SK-N-SH (cell line): Measurements from ENCODE around the gene EXOC6B. TPM values are rescaled to one million over a fixed set of nuclear protein-coding genes. Genes with fewer than 3 reads are reported as not detected.

Experiments used
- CTCF ChIA-PET: fragments of 300-600, 350-600 bp; formaldehyde crosslinking; extraction: SDS; loops from one replicate; lab custom pipeline; 2021; lab: Yijun Ruan, JAX
- POLR2A ChIA-PET: fragments of 350-600 bp; sonication (Branson Sonifier 250); formaldehyde crosslinking; extraction: SDS; loops from one replicate; lab custom pipeline; 2020; ENCODE audit warnings: antibody characterized with exemption, inconsistent platforms; lab: Yijun Ruan, JAX
- DNase-seq: peaks from one replicate; pipeline ENCODE4 v3.0.0; 2012
- H2AFZ ChIP-seq: fragments of 200-600 bp; sonication (generic); 2 replicates; pipeline ENCODE4 v1.8.1; 2016; ENCODE audit warnings: antibody characterized with exemption, mild to moderate bottlenecking, low read depth
- H3F3A ChIP-seq: fragments of 200-600 bp; sonication (generic); replicated peaks from 2 replicates; pipeline ENCODE3; 2016; ENCODE audit warnings: antibody characterized with exemption, mild to moderate bottlenecking; ENCODE audit not compliant: insufficient read depth
- H3K27ac ChIP-seq, 2 experiments: fragments of 200-500 bp in 1 of 2; fragments of 200-600 bp in 1 of 2; sonication (Bioruptor generic) in 1 of 2; sonication (generic), shearing (Covaris generic) in 1 of 2; 2 replicates each; pipeline versions ENCODE4 v1.5.1 to v1.6.1; 2014 to 2016; ENCODE audit warnings: low read depth in 2 of 2, inconsistent platforms in 1 of 2, low read length in 1 of 2, mild to moderate bottlenecking in 1 of 2, mixed read lengths in 1 of 2
- H3K27me3 ChIP-seq: fragments of 200-600 bp; sonication (generic), shearing (Covaris generic); 2 replicates; pipeline ENCODE4 v1.6.1; 2016; ENCODE audit warnings: mixed run types; ENCODE audit not compliant: insufficient read depth
- H3K36me3 ChIP-seq, 2 experiments: fragments of 200-500 bp in 1 of 2; fragments of 200-600 bp in 1 of 2; sonication (Bioruptor generic) in 1 of 2; sonication (generic) in 1 of 2; replicated peaks in 1 of 2; 2 replicates each; pipeline versions ENCODE3 to v1.5.1; 2014 to 2016; ENCODE audit warnings: low read length in 1 of 2, mild to moderate bottlenecking in 1 of 2; ENCODE audit not compliant: insufficient read depth in 2 of 2, control insufficient read depth in 1 of 2
- H3K4me1 ChIP-seq, 2 experiments: fragments of 200-500 bp in 1 of 2; fragments of 200-600 bp in 1 of 2; sonication (Bioruptor generic) in 1 of 2; sonication (generic), shearing (Covaris generic) in 1 of 2; 2 replicates each; pipeline versions ENCODE4 v1.5.1 to v1.6.1; 2014 to 2016; ENCODE audit warnings: low read depth in 1 of 2, low read length in 1 of 2, mixed run types in 1 of 2; ENCODE audit not compliant: insufficient read depth in 2 of 2, control insufficient read depth in 1 of 2
- H3K4me2 ChIP-seq: fragments of 200-600 bp; sonication (generic), shearing (Covaris generic); 2 replicates; pipeline ENCODE4 v1.6.1; 2017; ENCODE audit warnings: mixed run types
- H3K4me3 ChIP-seq, 2 experiments: fragments of 200-500 bp in 1 of 2; fragments of 200-600 bp in 1 of 2; sonication (Bioruptor generic) in 1 of 2; sonication (generic), shearing (Covaris generic) in 1 of 2; 2 replicates each; pipeline versions ENCODE4 v1.5.1 to v1.8.1; 2014 to 2016; ENCODE audit warnings: low read depth in 2 of 2, inconsistent platforms in 1 of 2, low read length in 1 of 2, mild to moderate bottlenecking in 1 of 2, mixed read lengths in 1 of 2, moderate library complexity in 1 of 2
- H3K79me2 ChIP-seq: fragments of 200-600 bp; sonication (generic); 2 replicates; pipeline ENCODE4 v1.8.1; 2017; ENCODE audit warnings: mild to moderate bottlenecking; ENCODE audit not compliant: insufficient read depth
- H3K9ac ChIP-seq: fragments of 200-600 bp; sonication (generic); 2 replicates; pipeline ENCODE4 v1.6.1; 2017; ENCODE audit warnings: mixed run types
- H3K9me2 ChIP-seq: fragments of 200-600 bp; sonication (generic); 2 replicates; pipeline ENCODE4 v1.6.1; 2017; ENCODE audit warnings: mixed run types
- H3K9me3 ChIP-seq: fragments of 200-600 bp; sonication (generic); 2 replicates; pipeline ENCODE4 v1.6.1; 2017; ENCODE audit warnings: mixed run types, mild to moderate bottlenecking, moderate library complexity
- H4K20me1 ChIP-seq: fragments of 200-600 bp; sonication (generic); 2 replicates; pipeline ENCODE4 v1.6.1; 2017; ENCODE audit warnings: mild to moderate bottlenecking, mixed run types; ENCODE audit not compliant: insufficient read depth
- EZH2phosphoT487 ChIP-seq: fragments of 200-600 bp; sonication (generic); IDR thresholded peaks from 2 replicates; pipeline ENCODE4 v1.6.1; 2017; ENCODE audit warnings: low read depth, mixed run types, mild to moderate bottlenecking, antibody characterized with exemption, moderate library complexity, borderline replicate concordance
- FOXJ3 ChIP-seq: sonication (generic); formaldehyde crosslinking; IDR thresholded peaks from 2 replicates; pipeline ENCODE4 v1.5.1; 2020; ENCODE audit warnings: mild to moderate bottlenecking, missing genetic modification reagents
- GATA2 ChIP-seq: sonication (generic); formaldehyde crosslinking; IDR thresholded peaks from 2 replicates; pipeline ENCODE4 v1.5.0; 2020; ENCODE audit warnings: mild to moderate bottlenecking, missing genetic modification reagents
- MEF2A ChIP-seq: IDR thresholded peaks from 2 replicates; pipeline ENCODE4 v1.4.0; 2012; ENCODE audit warnings: low read depth, borderline replicate concordance
- RCOR1 ChIP-seq: fragments of 150-350 bp; IDR thresholded peaks from 2 replicates; pipeline ENCODE4 v1.6.1; 2017; ENCODE audit warnings: antibody characterized with exemption, low read length
- RFX5 ChIP-seq: IDR thresholded peaks from 2 replicates; pipeline ENCODE4 v1.6.1; 2012; ENCODE audit warnings: mild to moderate bottlenecking, improper control_type of control experiment, low read length
- RXRA ChIP-seq: IDR thresholded peaks from 2 replicates; pipeline ENCODE4 v1.4.0; 2012; ENCODE audit warnings: low read depth, mild to moderate bottlenecking, borderline replicate concordance
- SMC3 ChIP-seq: IDR thresholded peaks from 2 replicates; pipeline ENCODE4 v1.6.1; 2012; ENCODE audit warnings: low read depth, low read length, improper control_type of control experiment
- TEAD4 ChIP-seq: IDR thresholded peaks from 2 replicates; pipeline ENCODE4 v1.4.0; 2012; ENCODE audit warnings: mild to moderate bottlenecking, borderline replicate concordance; ENCODE audit not compliant: insufficient read depth
- YY1 ChIP-seq: IDR thresholded peaks from 2 replicates; pipeline ENCODE4 v1.4.0; 2012; ENCODE audit warnings: low read depth, mild to moderate bottlenecking
- polyA plus RNA-seq, 3 experiments: library from polyadenylated mRNA; depleted of rRNA; stranded (reverse); fragments of >200 nt; gene quantifications; 2 replicates each; pipeline ENCODE4 v1.2.3, GENCODE V29; 2012
- TF ChIP-seq, protein P1 (sequence below): IDR thresholded peaks from 2 replicates; pipeline ENCODE4 v1.4.0; 2012; ENCODE audit warnings: low read depth
- TF ChIP-seq, protein P2 (sequence below): IDR thresholded peaks from 2 replicates; pipeline ENCODE4 v1.4.0; 2012; ENCODE audit warnings: low read depth, borderline replicate concordance
- TF ChIP-seq, protein P3 (sequence below): fragments of 200-600 bp; sonication (generic); IDR thresholded peaks from 2 replicates; pipeline ENCODE4 v1.6.1; 2017; ENCODE audit warnings: antibody characterized with exemption, mild to moderate bottlenecking, moderate library complexity
- TF ChIP-seq, protein P4 (sequence below): IDR thresholded peaks from 2 replicates; pipeline ENCODE4 v1.6.1; 2012; ENCODE audit warnings: mild to moderate bottlenecking, low read depth, low read length, moderate library complexity

EXOC6B gene
- polyA plus RNA-seq, 1 of the 3 experiments (the other 2 are of a cell fraction) = 7.4 TPM

DNA sequence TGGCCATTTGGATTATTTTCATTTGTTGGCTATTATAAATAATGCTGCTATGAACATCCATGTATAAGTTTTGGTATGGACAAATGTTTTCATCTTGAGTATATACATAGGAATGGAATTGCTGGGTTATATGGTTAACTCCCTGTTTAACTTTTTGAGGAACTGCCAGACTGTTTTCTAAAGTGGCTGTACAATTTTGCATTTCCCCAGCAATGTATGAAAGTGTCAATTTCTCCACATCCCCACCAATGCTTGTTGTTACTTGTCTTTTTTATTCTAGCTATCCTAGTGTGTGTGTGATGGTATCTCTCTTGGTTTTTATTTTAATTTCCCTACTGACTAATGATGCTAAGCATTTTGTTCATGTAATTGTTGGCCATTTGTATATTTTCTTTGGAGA lies 587.5 kb downstream of the EXOC6B start:
- Histone ChIP-seq H3F3A (peaks cover 3% of the 10 kb centered on the region), H3K79me2 (no peaks in the 10 kb centered on the region), H3K27ac (no peak overlapping the region), H3K36me3 (no peaks in the 10 kb centered on the region), H3K4me1 (peaks cover 2 to 26% of the 10 kb centered on the region in 2 experiments; a peak in 3 of 4 replicates), H3K9me2 (no peaks in the 10 kb centered on the region), H3K9me3 (no peaks in the 10 kb centered on the region), H3K9ac (no peak overlapping the region), H4K20me1 (no peaks in the 10 kb centered on the region), H3K27me3 (no peaks in the 10 kb centered on the region), H3K4me2 (no peak overlapping the region), H3K4me3 (no peak overlapping the region), H2AFZ (no peak overlapping the region)
- CTCF ChIA-PET = interaction anchor here (1.0 kb wide), 1 partner anchor 88 kb away, joined by 3 read pairs; no protein-coding TSS in a partner anchor
- TF ChIP-seq, protein P1, sequence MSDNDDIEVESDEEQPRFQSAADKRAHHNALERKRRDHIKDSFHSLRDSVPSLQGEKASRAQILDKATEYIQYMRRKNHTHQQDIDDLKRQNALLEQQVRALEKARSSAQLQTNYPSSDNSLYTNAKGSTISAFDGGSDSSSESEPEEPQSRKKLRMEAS = no peak
- no peak for TF ChIP-seq FOXJ3
- no peak for TF ChIP-seq GATA2 (CRISPR knock-in tag)
- TF ChIP-seq MEF2A = no peak
- no peak for TF ChIP-seq RFX5
- no peak for TF ChIP-seq EZH2phosphoT487
- no peak for TF ChIP-seq TEAD4
- no peak for TF ChIP-seq YY1
- TF ChIP-seq SMC3 = no peak
- no peak for TF ChIP-seq RXRA
- TF ChIP-seq, protein P2, sequence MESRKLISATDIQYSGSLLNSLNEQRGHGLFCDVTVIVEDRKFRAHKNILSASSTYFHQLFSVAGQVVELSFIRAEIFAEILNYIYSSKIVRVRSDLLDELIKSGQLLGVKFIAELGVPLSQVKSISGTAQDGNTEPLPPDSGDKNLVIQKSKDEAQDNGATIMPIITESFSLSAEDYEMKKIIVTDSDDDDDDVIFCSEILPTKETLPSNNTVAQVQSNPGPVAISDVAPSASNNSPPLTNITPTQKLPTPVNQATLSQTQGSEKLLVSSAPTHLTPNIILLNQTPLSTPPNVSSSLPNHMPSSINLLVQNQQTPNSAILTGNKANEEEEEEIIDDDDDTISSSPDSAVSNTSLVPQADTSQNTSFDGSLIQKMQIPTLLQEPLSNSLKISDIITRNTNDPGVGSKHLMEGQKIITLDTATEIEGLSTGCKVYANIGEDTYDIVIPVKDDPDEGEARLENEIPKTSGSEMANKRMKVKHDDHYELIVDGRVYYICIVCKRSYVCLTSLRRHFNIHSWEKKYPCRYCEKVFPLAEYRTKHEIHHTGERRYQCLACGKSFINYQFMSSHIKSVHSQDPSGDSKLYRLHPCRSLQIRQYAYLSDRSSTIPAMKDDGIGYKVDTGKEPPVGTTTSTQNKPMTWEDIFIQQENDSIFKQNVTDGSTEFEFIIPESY = no peak
- TF ChIP-seq RCOR1 = no peak
- TF ChIP-seq, protein P3, sequence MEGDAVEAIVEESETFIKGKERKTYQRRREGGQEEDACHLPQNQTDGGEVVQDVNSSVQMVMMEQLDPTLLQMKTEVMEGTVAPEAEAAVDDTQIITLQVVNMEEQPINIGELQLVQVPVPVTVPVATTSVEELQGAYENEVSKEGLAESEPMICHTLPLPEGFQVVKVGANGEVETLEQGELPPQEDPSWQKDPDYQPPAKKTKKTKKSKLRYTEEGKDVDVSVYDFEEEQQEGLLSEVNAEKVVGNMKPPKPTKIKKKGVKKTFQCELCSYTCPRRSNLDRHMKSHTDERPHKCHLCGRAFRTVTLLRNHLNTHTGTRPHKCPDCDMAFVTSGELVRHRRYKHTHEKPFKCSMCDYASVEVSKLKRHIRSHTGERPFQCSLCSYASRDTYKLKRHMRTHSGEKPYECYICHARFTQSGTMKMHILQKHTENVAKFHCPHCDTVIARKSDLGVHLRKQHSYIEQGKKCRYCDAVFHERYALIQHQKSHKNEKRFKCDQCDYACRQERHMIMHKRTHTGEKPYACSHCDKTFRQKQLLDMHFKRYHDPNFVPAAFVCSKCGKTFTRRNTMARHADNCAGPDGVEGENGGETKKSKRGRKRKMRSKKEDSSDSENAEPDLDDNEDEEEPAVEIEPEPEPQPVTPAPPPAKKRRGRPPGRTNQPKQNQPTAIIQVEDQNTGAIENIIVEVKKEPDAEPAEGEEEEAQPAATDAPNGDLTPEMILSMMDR = no peak
- TF ChIP-seq, protein P4, sequence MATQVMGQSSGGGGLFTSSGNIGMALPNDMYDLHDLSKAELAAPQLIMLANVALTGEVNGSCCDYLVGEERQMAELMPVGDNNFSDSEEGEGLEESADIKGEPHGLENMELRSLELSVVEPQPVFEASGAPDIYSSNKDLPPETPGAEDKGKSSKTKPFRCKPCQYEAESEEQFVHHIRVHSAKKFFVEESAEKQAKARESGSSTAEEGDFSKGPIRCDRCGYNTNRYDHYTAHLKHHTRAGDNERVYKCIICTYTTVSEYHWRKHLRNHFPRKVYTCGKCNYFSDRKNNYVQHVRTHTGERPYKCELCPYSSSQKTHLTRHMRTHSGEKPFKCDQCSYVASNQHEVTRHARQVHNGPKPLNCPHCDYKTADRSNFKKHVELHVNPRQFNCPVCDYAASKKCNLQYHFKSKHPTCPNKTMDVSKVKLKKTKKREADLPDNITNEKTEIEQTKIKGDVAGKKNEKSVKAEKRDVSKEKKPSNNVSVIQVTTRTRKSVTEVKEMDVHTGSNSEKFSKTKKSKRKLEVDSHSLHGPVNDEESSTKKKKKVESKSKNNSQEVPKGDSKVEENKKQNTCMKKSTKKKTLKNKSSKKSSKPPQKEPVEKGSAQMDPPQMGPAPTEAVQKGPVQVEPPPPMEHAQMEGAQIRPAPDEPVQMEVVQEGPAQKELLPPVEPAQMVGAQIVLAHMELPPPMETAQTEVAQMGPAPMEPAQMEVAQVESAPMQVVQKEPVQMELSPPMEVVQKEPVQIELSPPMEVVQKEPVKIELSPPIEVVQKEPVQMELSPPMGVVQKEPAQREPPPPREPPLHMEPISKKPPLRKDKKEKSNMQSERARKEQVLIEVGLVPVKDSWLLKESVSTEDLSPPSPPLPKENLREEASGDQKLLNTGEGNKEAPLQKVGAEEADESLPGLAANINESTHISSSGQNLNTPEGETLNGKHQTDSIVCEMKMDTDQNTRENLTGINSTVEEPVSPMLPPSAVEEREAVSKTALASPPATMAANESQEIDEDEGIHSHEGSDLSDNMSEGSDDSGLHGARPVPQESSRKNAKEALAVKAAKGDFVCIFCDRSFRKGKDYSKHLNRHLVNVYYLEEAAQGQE = no peak
- DNase-seq = no peak
- POLR2A ChIA-PET = no interaction called here
